PC-9 (cell line): Measurements from ENCODE around the gene PCDHGA12. TPM values are rescaled to one million over a fixed set of nuclear protein-coding genes. Genes with fewer than 3 reads are reported as not detected.

Experiments
- BruUV-seq: library from RNA; stranded (reverse); fragments of 400-500 nt; replicated peaks from 2 replicates; lab custom pipeline; 2021; lab: Mats Ljungman, UMichigan
- CTCF ChIA-PET: fragments of 300-600 bp; sonication (Branson Sonifier 250); formaldehyde crosslinking; loops from one replicate; lab custom pipeline; 2022; ENCODE audit warnings: antibody characterized with exemption; lab: Charles Lee
- POLR2A ChIA-PET: fragments of 300-600 bp; sonication (Branson Sonifier 250); formaldehyde crosslinking; loops from one replicate; lab custom pipeline; 2022; ENCODE audit warnings: antibody characterized with exemption; ENCODE audit not compliant: unreplicated experiment; lab: Charles Lee
- DNase-seq, 2 experiments: peaks; one replicate each; pipeline versions ENCODE4 v3.0.0 to v3.0.0-alpha.2; 2015 to 2022; ENCODE audit warnings: mixed read lengths in 1 of 2
- H2AFZ ChIP-seq: fragments of 200-600 bp; sonication (generic); 2 replicates; pipeline ENCODE4 v1.8.1; 2017; ENCODE audit warnings: antibody characterized with exemption
- H3F3A ChIP-seq: fragments of 200-600 bp; sonication (generic); 2 replicates; pipeline ENCODE4 v1.8.1; 2017; ENCODE audit warnings: antibody characterized with exemption, mild to moderate bottlenecking, low read depth; ENCODE audit not compliant: insufficient read depth
- H3K27ac ChIP-seq: fragments of 200-600 bp; sonication (generic); 2 replicates; pipeline ENCODE4 v1.6.1; 2016; ENCODE audit warnings: mixed run types
- H3K27me3 ChIP-seq: fragments of 200-600 bp; sonication (generic); 2 replicates; pipeline ENCODE4 v1.6.1; 2016; ENCODE audit warnings: low read depth, mixed run types; ENCODE audit not compliant: insufficient read depth
- H3K36me3 ChIP-seq: fragments of 200-600 bp; sonication (generic); 2 replicates; pipeline ENCODE4 v1.6.1; 2016; ENCODE audit warnings: low read depth, mixed run types
- H3K4me1 ChIP-seq: fragments of 200-600 bp; sonication (generic); replicated peaks from 2 replicates; pipeline ENCODE4 v1.6.1; 2016; ENCODE audit warnings: mixed run types; ENCODE audit not compliant: insufficient read depth
- H3K4me2 ChIP-seq: fragments of 200-600 bp; sonication (generic); 2 replicates; pipeline ENCODE4 v1.6.1; 2017; ENCODE audit warnings: mixed run types
- H3K4me3 ChIP-seq: fragments of 200-600 bp; sonication (generic); 2 replicates; pipeline ENCODE4 v1.6.1; 2016; ENCODE audit warnings: mixed run types
- H3K79me2 ChIP-seq: fragments of 200-600 bp; sonication (generic); 2 replicates; pipeline ENCODE4 v1.6.1; 2017; ENCODE audit warnings: low read depth, mixed run types
- H3K9me2 ChIP-seq: fragments of 200-600 bp; sonication (generic); 2 replicates; pipeline ENCODE4 v1.8.1; 2017; ENCODE audit warnings: mild to moderate bottlenecking; ENCODE audit not compliant: insufficient read depth
- H3K9me3 ChIP-seq: fragments of 200-600 bp; sonication (generic); 2 replicates; pipeline ENCODE4 v1.8.1; 2016; ENCODE audit warnings: low read depth; ENCODE audit not compliant: insufficient read depth
- H4K20me1 ChIP-seq: fragments of 200-600 bp; sonication (generic); 2 replicates; pipeline ENCODE4 v1.8.1; 2017; ENCODE audit not compliant: insufficient read depth
- EZH2 ChIP-seq: fragments of 200-600 bp; sonication (generic); IDR thresholded peaks from 2 replicates; pipeline ENCODE4 v1.8.0; 2017; ENCODE audit warnings: antibody characterized with exemption, low read depth
- intact Hi-C: fragments of 100-400 bp; cut with micrococcal nuclease; formaldehyde crosslinking; loops from one replicate; pipeline ENCODE4 v1.10.0; 2022; ENCODE audit not compliant: unreplicated experiment
- total RNA-seq: library from RNA; stranded (reverse); gene quantifications from 2 replicates; pipeline ENCODE4 v1.2.3, GENCODE V29; 2021
- TF ChIP-seq, protein P1 (sequence below): fragments of 200-600 bp; sonication (generic); conservative IDR thresholded peaks from 2 replicates; pipeline ENCODE4 v1.6.1; 2017; ENCODE audit warnings: mixed run types, antibody characterized with exemption, mild to moderate bottlenecking, moderate library complexity

PCDHGA12 gene
- total RNA-seq, 1 experiment from 2014 or later: not detected

- no peaks in the 10 kb centered on the region for H3K36me3 ChIP-seq
- no TSS peak for BruUV-seq
- no peak for DNase-seq
- no peaks in the 10 kb centered on the region for H3K4me1 ChIP-seq
- no peak overlapping the region for H2AFZ ChIP-seq
- CTCF ChIA-PET: interaction anchor here (0.9 kb wide), 1 partner anchor 12 kb away, joined by 5 read pairs; no protein-coding TSS in a partner anchor
- no peaks in the 10 kb centered on the region for H3F3A ChIP-seq
- H3K9me2 ChIP-seq: no peaks in the 10 kb centered on the region
- no peaks in the 10 kb centered on the region for H3K79me2 ChIP-seq
- no peak overlapping the region for H3K4me3 ChIP-seq
- no peaks in the 10 kb centered on the region for H3K9me3 ChIP-seq
- H3K4me2 ChIP-seq: no peak overlapping the region
- H4K20me1 ChIP-seq: no peaks in the 10 kb centered on the region
- TF ChIP-seq, protein P1, sequence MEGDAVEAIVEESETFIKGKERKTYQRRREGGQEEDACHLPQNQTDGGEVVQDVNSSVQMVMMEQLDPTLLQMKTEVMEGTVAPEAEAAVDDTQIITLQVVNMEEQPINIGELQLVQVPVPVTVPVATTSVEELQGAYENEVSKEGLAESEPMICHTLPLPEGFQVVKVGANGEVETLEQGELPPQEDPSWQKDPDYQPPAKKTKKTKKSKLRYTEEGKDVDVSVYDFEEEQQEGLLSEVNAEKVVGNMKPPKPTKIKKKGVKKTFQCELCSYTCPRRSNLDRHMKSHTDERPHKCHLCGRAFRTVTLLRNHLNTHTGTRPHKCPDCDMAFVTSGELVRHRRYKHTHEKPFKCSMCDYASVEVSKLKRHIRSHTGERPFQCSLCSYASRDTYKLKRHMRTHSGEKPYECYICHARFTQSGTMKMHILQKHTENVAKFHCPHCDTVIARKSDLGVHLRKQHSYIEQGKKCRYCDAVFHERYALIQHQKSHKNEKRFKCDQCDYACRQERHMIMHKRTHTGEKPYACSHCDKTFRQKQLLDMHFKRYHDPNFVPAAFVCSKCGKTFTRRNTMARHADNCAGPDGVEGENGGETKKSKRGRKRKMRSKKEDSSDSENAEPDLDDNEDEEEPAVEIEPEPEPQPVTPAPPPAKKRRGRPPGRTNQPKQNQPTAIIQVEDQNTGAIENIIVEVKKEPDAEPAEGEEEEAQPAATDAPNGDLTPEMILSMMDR: no peak
- no peak for TF ChIP-seq EZH2
- POLR2A ChIA-PET: no interaction called here
- peaks cover 10% of the 10 kb centered on the region for H3K27me3 ChIP-seq
- intact Hi-C loops: loop anchor here (5.0 kb wide), 1 partner anchor 44 kb away; no protein-coding TSS in a partner anchor
- no peak overlapping the region for H3K27ac ChIP-seq
Observed at GRCh38 chr5:141477815-141478214, 47.5 kb downstream of the PCDHGA12 start.

DNA sequence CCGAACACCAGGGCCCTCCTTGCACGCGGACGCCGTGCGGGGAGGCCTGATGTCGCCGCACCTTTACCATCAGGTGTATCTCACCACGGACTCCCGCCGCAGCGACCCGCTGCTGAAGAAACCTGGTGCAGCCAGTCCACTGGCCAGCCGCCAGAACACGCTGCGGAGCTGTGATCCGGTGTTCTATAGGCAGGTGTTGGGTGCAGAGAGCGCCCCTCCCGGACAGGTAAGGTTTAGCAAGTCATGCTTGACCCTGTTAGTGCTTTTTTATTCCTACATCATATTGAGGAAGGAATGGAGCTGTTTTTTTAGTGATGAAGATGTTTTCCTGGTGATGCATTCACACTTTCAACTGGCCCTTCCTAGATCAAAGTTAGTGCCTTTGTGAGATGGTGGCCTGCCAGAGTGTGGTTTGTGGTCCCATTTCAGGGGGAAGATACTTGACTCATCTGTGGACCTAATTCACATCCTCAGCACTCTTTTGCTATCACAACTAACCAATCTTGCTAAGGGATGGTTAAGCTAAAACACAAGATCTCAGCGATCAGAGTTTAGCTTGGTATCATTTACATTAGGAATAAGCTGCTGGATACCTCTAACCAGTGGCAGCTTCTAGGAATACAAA, 48.1 kb downstream of the PCDHGA12 start:
- TF ChIP-seq EZH2: no peak
- TF ChIP-seq, protein P1: peak; percentile 40; the same call in 1 of the 2 replicates
- Histone ChIP-seq H3K9me2 (no peaks in the 10 kb centered on the region), H3K9me3 (no peaks in the 10 kb centered on the region), H3K27me3 (peaks cover 10% of the 10 kb centered on the region), H3K4me3 (no peak overlapping the region), H2AFZ (no peak overlapping the region), H3K36me3 (no peaks in the 10 kb centered on the region), H3K79me2 (no peaks in the 10 kb centered on the region), H3K27ac (no peak overlapping the region), H4K20me1 (no peaks in the 10 kb centered on the region), H3K4me2 (no peak overlapping the region), H3F3A (no peaks in the 10 kb centered on the region), H3K4me1 (no peaks in the 10 kb centered on the region)
- intact Hi-C loops: loop anchor here (5.0 kb wide), 1 partner anchor 44 kb away; no protein-coding TSS in a partner anchor
- BruUV-seq: no TSS peak
- DNase-seq: peak in 1 of 2 experiments; percentile 33
- ChIA-PET CTCF (interaction anchor here (0.6 to 0.9 kb wide), 3 partner anchors 12 to 35 kb away, joined by 3 to 10 read pairs (median 5); no protein-coding TSS in a partner anchor), POLR2A (no interaction called here)

- POLR2A ChIA-PET: no interaction called here
Observed at GRCh38 chr5:141479776-141480175, 49.5 kb downstream of the PCDHGA12 start.

More at GRCh38 chr5:141479776-141480175, 49.5 kb downstream of the PCDHGA12 start:
- DNase-seq: no peak
- H2AFZ ChIP-seq: no peak overlapping the region
- BruUV-seq: no TSS peak
- peaks cover 10% of the 10 kb centered on the region for H3K27me3 ChIP-seq
- no peaks in the 10 kb centered on the region for H3K9me2 ChIP-seq
- intact Hi-C loops: loop anchor here (5.0 kb wide), 1 partner anchor 43 kb away; no protein-coding TSS in a partner anchor
- no peaks in the 10 kb centered on the region for H3F3A ChIP-seq
- no peaks in the 10 kb centered on the region for H3K79me2 ChIP-seq
- H3K27ac ChIP-seq: no peak overlapping the region
- H3K4me3 ChIP-seq: no peak overlapping the region
- CTCF ChIA-PET: no interaction called here
- H3K4me2 ChIP-seq: no peak overlapping the region
- TF ChIP-seq, protein P1: no peak
- TF ChIP-seq EZH2: no peak
- no peaks in the 10 kb centered on the region for H4K20me1 ChIP-seq
- H3K9me3 ChIP-seq: no peaks in the 10 kb centered on the region
- no peaks in the 10 kb centered on the region for H3K36me3 ChIP-seq
- no peaks in the 10 kb centered on the region for H3K4me1 ChIP-seq

Other genes starting within 250 kb of the PCDHGA12 start
- gene PCDHB16, start 248.1 kb upstream of the PCDHGA12 start, total RNA-seq: not detected in 2 replicates
- not detected in 2 replicates for gene PCDHB9, start 243.3 kb upstream of the PCDHGA12 start, total RNA-seq
- not detected in 2 replicates for gene PCDHB10, start 238.2 kb upstream of the PCDHGA12 start, total RNA-seq
- not detected in 2 replicates for gene PCDHB11, start 230.9 kb upstream of the PCDHGA12 start, total RNA-seq
- gene PCDHB12, start 221.8 kb upstream of the PCDHGA12 start, total RNA-seq: not detected in 2 replicates
- not detected in 2 replicates for gene PCDHB13, start 216.6 kb upstream of the PCDHGA12 start, total RNA-seq
- gene PCDHB14, start 207.2 kb upstream of the PCDHGA12 start, total RNA-seq: 0.07 TPM in 1 of 2 replicates, not detected in the other
- not detected in 2 replicates for gene PCDHB15, start 185.1 kb upstream of the PCDHGA12 start, total RNA-seq
- 0.33 and 0.55 TPM in 2 replicates for gene SLC25A2, start 126.5 kb upstream of the PCDHGA12 start, total RNA-seq
- 56.1 and 57.6 TPM in 2 replicates for gene TAF7, start 109.7 kb upstream of the PCDHGA12 start, total RNA-seq
- 0.07 TPM in 1 of 2 replicates, not detected in the other for gene PCDHGA1, start 100.0 kb upstream of the PCDHGA12 start, total RNA-seq
- 0.11 and 0.13 TPM in 2 replicates for gene PCDHGA2, start 91.7 kb upstream of the PCDHGA12 start, total RNA-seq
- not detected in 2 replicates for gene PCDHGA3, start 86.7 kb upstream of the PCDHGA12 start, total RNA-seq
- not detected in 2 replicates for gene PCDHGB1, start 80.4 kb upstream of the PCDHGA12 start, total RNA-seq
- not detected in 2 replicates for gene PCDHGA4, start 75.5 kb upstream of the PCDHGA12 start, total RNA-seq
- 0.28 and 0.33 TPM in 2 replicates for gene PCDHGB2, start 70.5 kb upstream of the PCDHGA12 start, total RNA-seq
- gene PCDHGA5, start 66.3 kb upstream of the PCDHGA12 start, total RNA-seq: 0.13 and 0.20 TPM in 2 replicates
- not detected in 2 replicates for gene PCDHGB3, start 60.3 kb upstream of the PCDHGA12 start, total RNA-seq
- 0.17 TPM in 1 of 2 replicates, not detected in the other for gene PCDHGA6, start 56.6 kb upstream of the PCDHGA12 start, total RNA-seq
- not detected in 2 replicates for gene PCDHGA7, start 47.8 kb upstream of the PCDHGA12 start, total RNA-seq
- gene PCDHGB4, start 42.8 kb upstream of the PCDHGA12 start, total RNA-seq: not detected in 2 replicates
- not detected in 2 replicates for gene PCDHGA8, start 37.9 kb upstream of the PCDHGA12 start, total RNA-seq
- not detected in 2 replicates for gene PCDHGB5, start 32.6 kb upstream of the PCDHGA12 start, total RNA-seq
- gene PCDHGA9, start 27.7 kb upstream of the PCDHGA12 start, total RNA-seq: not detected in 2 replicates
- not detected in 2 replicates for gene PCDHGB6, start 22.5 kb upstream of the PCDHGA12 start, total RNA-seq
- 0.13 and 0.15 TPM in 2 replicates for gene PCDHGA10, start 17.5 kb upstream of the PCDHGA12 start, total RNA-seq
- gene PCDHGB7, start 12.8 kb upstream of the PCDHGA12 start, total RNA-seq: 0.13 and 0.17 TPM in 2 replicates
- gene PCDHGA11, start 9.5 kb upstream of the PCDHGA12 start, total RNA-seq: 0.18 and 0.22 TPM in 2 replicates
- 0.50 and 0.53 TPM in 2 replicates for gene PCDHGC3, start 45.5 kb downstream of the PCDHGA12 start, total RNA-seq
- not detected in 2 replicates for gene PCDHGC4, start 54.5 kb downstream of the PCDHGA12 start, total RNA-seq
- not detected in 2 replicates for gene PCDHGC5, start 58.6 kb downstream of the PCDHGA12 start, total RNA-seq
- 148 and 157 TPM in 2 replicates for gene DIAPH1, start 188.5 kb downstream of the PCDHGA12 start, total RNA-seq
- 76.0 and 87.0 TPM in 2 replicates for gene HDAC3, start 206.3 kb downstream of the PCDHGA12 start, total RNA-seq
- 3.3 and 5.0 TPM in 2 replicates for gene RELL2, start 206.5 kb downstream of the PCDHGA12 start, total RNA-seq
- gene FCHSD1, start 220.9 kb downstream of the PCDHGA12 start, total RNA-seq: 36.4 and 36.6 TPM in 2 replicates